Measurements from ENCODE around the gene CCBE1.

The CCBE1 gene

DNA sequence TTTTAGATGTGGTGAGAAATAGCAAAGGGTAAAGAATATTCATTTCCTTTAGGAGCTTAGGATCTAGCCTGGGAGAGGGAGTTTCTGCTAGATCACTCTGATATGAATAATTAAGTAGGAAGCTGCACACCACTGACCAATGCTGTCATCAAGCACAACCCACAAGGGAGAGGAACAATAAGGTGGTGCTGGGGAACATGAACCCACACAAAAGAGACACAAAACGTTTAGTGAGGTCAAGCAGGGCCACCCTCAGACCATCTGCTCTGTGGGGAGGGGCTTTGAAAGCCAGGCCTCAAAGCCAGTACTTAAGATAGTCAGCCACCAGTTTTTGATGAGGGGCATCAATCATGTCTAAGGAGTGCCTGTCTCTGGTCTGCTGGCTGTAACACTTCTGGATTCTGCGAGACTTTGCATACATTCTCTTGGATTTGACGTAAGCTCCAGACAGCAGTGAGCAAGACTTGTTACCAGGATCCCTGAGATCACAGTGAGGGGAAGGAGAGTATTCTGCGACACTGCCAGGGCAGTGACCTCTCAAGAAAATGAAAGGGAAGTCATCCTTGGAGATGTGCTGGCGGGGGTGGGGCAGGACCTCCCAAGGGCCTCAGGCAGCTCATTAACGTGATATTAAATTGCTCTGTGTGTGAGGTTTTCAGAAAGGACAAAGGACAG lies 127.0 kb downstream of the CCBE1 start:
- no peak for ATAC-seq
- H3K36me3 Mint-ChIP-seq = no peaks in the 10 kb centered on the region
- no peaks in the 10 kb centered on the region for H3K9me3 Mint-ChIP-seq
- H3K27ac Mint-ChIP-seq = no peak overlapping the region
- H3K4me3 Mint-ChIP-seq = no peak overlapping the region
- H3K4me1 Mint-ChIP-seq = no peaks in the 10 kb centered on the region
- H3K27me3 Mint-ChIP-seq = peaks cover 9% of the 10 kb centered on the region

GRCh38 chr18:59569390-59569791 lies 127.8 kb downstream of the CCBE1 start:
- Mint-ChIP-seq H3K4me1 (no peaks in the 10 kb centered on the region), H3K4me3 (no peak overlapping the region), H3K27me3 (peaks cover 9% of the 10 kb centered on the region), H3K27ac (no peak overlapping the region), H3K36me3 (no peaks in the 10 kb centered on the region), H3K9me3 (no peaks in the 10 kb centered on the region)
- no peak for ATAC-seq

DNA sequence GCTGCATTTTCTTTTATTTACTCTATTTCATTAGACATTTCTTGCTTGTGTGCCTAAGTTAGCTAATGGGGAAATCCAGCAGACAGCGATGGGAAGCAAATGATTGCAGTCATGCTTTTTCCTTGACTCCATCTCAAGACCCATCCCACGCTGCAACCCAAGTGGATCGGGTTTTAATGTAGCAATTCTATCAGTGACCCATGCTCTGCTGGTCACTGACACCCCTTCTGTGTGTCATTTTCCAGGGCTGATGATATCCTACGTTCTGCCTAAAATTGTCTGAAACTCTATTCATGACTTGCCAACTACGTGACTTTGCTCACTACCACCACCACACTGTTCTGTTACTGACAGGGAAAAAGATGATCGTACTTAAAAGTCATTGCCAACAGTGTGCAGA lies 129.8 kb downstream of the CCBE1 start:
- no peak overlapping the region for H3K4me3 Mint-ChIP-seq
- peaks cover 9% of the 10 kb centered on the region for H3K27me3 Mint-ChIP-seq

GRCh38 chr18:59566533-59566971 lies 130.7 kb downstream of the CCBE1 start:
- peaks cover 9% of the 10 kb centered on the region for H3K27me3 Mint-ChIP-seq
- no peaks in the 10 kb centered on the region for H3K4me1 Mint-ChIP-seq
- no peak for ATAC-seq
- H3K4me3 Mint-ChIP-seq = no peak overlapping the region
- H3K27ac Mint-ChIP-seq = no peak overlapping the region
- no peaks in the 10 kb centered on the region for H3K36me3 Mint-ChIP-seq
- H3K9me3 Mint-ChIP-seq = no peaks in the 10 kb centered on the region

More for the DNA sequence above, 129.8 kb downstream of the CCBE1 start:
- H3K27ac Mint-ChIP-seq = no peak overlapping the region
- H3K36me3 Mint-ChIP-seq = no peaks in the 10 kb centered on the region
- H3K4me1 Mint-ChIP-seq = no peaks in the 10 kb centered on the region
- no peak for ATAC-seq
- H3K9me3 Mint-ChIP-seq = no peaks in the 10 kb centered on the region

DNA sequence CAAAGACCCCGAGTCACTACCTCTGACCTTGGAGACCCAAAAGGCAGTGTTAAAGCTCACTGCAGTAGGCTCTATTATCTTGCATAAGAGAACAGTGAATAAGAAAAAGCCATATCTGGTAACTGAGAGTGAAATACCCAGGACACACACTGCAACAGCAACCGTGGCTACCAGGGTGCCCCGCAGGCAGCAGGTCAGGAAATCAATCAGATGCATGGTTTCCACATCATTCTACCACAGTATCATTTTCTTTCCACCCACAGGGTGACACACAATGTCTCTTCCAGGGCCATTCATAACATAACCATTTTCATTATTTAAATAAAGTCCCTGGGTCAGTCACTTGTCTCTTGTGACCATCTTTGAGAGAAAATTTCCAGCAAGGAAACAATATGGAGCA lies 131.3 kb downstream of the CCBE1 start:
- H3K36me3 Mint-ChIP-seq = no peaks in the 10 kb centered on the region
- H3K27me3 Mint-ChIP-seq = peaks cover 9% of the 10 kb centered on the region
- no peaks in the 10 kb centered on the region for H3K4me1 Mint-ChIP-seq
- H3K4me3 Mint-ChIP-seq = no peak overlapping the region
- H3K9me3 Mint-ChIP-seq = no peaks in the 10 kb centered on the region
- no peak overlapping the region for H3K27ac Mint-ChIP-seq
- no peak for ATAC-seq

GRCh38 chr18:59564561-59564960 lies 132.7 kb downstream of the CCBE1 start:
- Mint-ChIP-seq H3K27ac (no peak overlapping the region), H3K9me3 (no peaks in the 10 kb centered on the region), H3K4me3 (no peak overlapping the region), H3K27me3 (peaks cover under 1% of the 10 kb centered on the region), H3K4me1 (no peaks in the 10 kb centered on the region), H3K36me3 (no peaks in the 10 kb centered on the region)
- ATAC-seq = no peak

- no peaks in the 10 kb centered on the region for H3K9me3 Mint-ChIP-seq
- no peaks in the 10 kb centered on the region for H3K36me3 Mint-ChIP-seq
- no peak for ATAC-seq
- H3K4me1 Mint-ChIP-seq = no peaks in the 10 kb centered on the region
- no peaks in the 10 kb centered on the region for H3K27me3 Mint-ChIP-seq
- no peak overlapping the region for H3K27ac Mint-ChIP-seq
- H3K4me3 Mint-ChIP-seq = no peak overlapping the region
Observed at GRCh38 chr18:59563176-59563785, 133.9 kb downstream of the CCBE1 start.

GRCh38 chr18:59562751-59563150 lies 134.5 kb downstream of the CCBE1 start:
- Mint-ChIP-seq H3K27ac (no peak overlapping the region), H3K9me3 (peaks cover 1% of the 10 kb centered on the region), H3K4me1 (no peaks in the 10 kb centered on the region), H3K4me3 (no peak overlapping the region), H3K27me3 (no peaks in the 10 kb centered on the region), H3K36me3 (no peaks in the 10 kb centered on the region)
- no peak for ATAC-seq

DNA sequence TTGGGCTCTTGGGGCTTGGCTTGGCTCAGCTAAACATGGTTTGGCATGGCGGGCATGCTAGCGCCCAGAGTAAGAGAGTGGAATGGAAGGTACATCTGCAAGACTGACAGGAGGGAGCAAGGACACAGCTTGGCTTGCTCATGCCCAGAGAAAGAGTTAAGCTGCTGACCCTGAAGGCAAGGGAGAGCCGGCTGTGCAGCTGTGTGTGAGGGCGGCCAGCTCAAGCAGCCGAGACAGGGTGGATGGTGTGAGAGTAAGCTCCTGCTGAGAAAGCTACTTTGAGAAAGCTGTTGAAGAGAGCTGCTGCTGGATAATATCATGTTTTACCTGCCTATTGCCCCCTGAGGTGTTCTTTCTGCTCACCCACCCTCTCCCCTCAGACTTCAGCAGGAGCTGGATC lies 135.6 kb downstream of the CCBE1 start:
- H3K27me3 Mint-ChIP-seq = no peaks in the 10 kb centered on the region
- no peak for ATAC-seq
- no peak overlapping the region for H3K4me3 Mint-ChIP-seq
- no peaks in the 10 kb centered on the region for H3K36me3 Mint-ChIP-seq
- peaks cover 3% of the 10 kb centered on the region for H3K9me3 Mint-ChIP-seq
- H3K4me1 Mint-ChIP-seq = no peaks in the 10 kb centered on the region
- H3K27ac Mint-ChIP-seq = no peak overlapping the region

- no peaks in the 10 kb centered on the region for H3K27me3 Mint-ChIP-seq
- H3K4me3 Mint-ChIP-seq = no peak overlapping the region
- H3K36me3 Mint-ChIP-seq = no peaks in the 10 kb centered on the region
- H3K9me3 Mint-ChIP-seq = peaks cover 3% of the 10 kb centered on the region
- no peak overlapping the region for H3K27ac Mint-ChIP-seq
- ATAC-seq = no peak
- no peaks in the 10 kb centered on the region for H3K4me1 Mint-ChIP-seq
Observed at GRCh38 chr18:59560556-59560955, 136.7 kb downstream of the CCBE1 start.

GRCh38 chr18:59559528-59559927 lies 137.7 kb downstream of the CCBE1 start:
- H3K27ac Mint-ChIP-seq = no peak overlapping the region
- H3K9me3 Mint-ChIP-seq = peaks cover 3% of the 10 kb centered on the region
- H3K36me3 Mint-ChIP-seq = no peaks in the 10 kb centered on the region
- H3K27me3 Mint-ChIP-seq = no peaks in the 10 kb centered on the region
- no peaks in the 10 kb centered on the region for H3K4me1 Mint-ChIP-seq
- no peak for ATAC-seq
- no peak overlapping the region for H3K4me3 Mint-ChIP-seq

GRCh38 chr18:59555995-59556659 lies 141.1 kb downstream of the CCBE1 start:
- Mint-ChIP-seq H3K9me3 (peaks cover 3% of the 10 kb centered on the region), H3K4me3 (no peak overlapping the region), H3K36me3 (no peaks in the 10 kb centered on the region), H3K4me1 (no peaks in the 10 kb centered on the region), H3K27me3 (no peaks in the 10 kb centered on the region), H3K27ac (no peak overlapping the region)
- no peak for ATAC-seq

DNA sequence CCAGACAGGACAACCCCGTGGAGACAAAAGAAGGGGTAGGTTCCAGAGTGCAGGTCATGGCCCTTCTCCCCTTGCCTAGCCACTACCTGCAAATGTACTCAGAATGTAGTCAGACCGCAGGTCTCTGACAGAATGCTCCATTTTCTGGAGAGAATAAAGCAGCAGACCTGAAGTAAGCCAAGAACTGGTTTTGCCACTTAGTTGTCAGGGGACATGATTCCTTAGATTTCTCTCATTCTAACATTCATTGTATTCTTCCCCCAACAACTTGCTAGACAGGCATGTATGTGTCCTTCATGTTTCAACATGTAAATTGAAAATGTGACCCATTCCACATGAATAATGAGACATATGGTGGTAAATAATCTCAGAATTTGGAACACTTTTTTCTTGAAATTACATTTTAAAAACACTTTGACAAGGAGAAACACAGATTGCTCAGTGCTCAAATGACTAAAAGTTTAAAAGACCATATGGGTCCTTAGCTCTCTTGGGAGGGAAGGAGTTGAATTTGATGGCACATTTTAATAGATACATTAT lies 142.4 kb downstream of the CCBE1 start:
- Mint-ChIP-seq H3K36me3 (no peaks in the 10 kb centered on the region), H3K27ac (no peak overlapping the region), H3K4me3 (no peak overlapping the region), H3K9me3 (peaks cover 3% of the 10 kb centered on the region), H3K4me1 (no peaks in the 10 kb centered on the region), H3K27me3 (no peaks in the 10 kb centered on the region)
- no peak for ATAC-seq

- Mint-ChIP-seq H3K27me3 (no peaks in the 10 kb centered on the region), H3K9me3 (peaks cover 3% of the 10 kb centered on the region), H3K4me1 (no peaks in the 10 kb centered on the region), H3K27ac (no peak overlapping the region), H3K36me3 (no peaks in the 10 kb centered on the region), H3K4me3 (no peak overlapping the region)
- ATAC-seq = no peak
Observed at GRCh38 chr18:59553273-59553870, 143.9 kb downstream of the CCBE1 start.

GRCh38 chr18:59551902-59552635 lies 145.2 kb downstream of the CCBE1 start:
- no peaks in the 10 kb centered on the region for H3K27me3 Mint-ChIP-seq
- H3K27ac Mint-ChIP-seq = no peak overlapping the region
- no peaks in the 10 kb centered on the region for H3K4me1 Mint-ChIP-seq
- no peaks in the 10 kb centered on the region for H3K36me3 Mint-ChIP-seq
- H3K9me3 Mint-ChIP-seq = no peaks in the 10 kb centered on the region
- ATAC-seq = no peak
- no peak overlapping the region for H3K4me3 Mint-ChIP-seq
